GM19438 (cell line): ENCODE data around the gene ETS1.

ENCODE experiments used
- ATAC-seq: cut with Tn5 transposase; IDR thresholded peaks from one replicate; pipeline ENCODE4 v1.9.1; 2021; ENCODE audit warnings: low read depth; ENCODE audit not compliant: unreplicated experiment

Gene ETS1

GRCh38 chr11:128548649-128549255 lies 38.6 kb downstream of the ETS1 start:
- no peak for ATAC-seq

DNA sequence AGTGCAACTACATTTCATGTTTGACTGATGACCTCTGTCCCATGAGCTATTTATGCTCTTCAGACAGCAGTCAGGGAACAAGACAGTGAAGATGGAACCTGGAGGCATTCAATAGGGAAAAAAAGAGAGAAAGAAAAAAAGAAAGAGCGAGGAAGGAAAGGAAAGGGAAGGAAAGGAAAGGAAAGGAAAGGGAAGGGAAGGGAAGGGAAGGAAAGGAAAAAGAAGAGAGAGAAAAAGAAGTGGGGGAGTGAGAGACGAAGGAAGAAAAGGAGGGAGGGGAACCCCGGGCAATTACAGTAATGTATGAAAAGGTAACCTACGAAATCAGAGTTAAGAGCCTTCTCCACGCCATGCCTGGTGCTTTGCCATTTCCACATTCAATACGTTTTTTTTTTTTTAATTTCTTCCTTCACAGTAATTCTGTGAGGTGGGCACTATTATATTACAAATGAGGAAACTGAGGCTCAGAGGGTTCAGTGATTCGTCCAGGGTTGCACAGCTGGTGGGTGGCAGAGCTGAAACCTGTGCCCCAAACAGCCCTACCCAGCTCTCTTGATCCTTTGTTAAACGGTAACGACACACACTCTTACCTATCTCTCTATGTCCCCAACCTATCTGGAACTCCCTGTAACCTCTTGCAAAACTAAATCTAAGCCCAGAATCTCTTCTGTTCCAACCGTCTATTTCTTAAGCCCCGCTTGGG lies 39.3 kb downstream of the ETS1 start:
- ATAC-seq, result no peak

DNA sequence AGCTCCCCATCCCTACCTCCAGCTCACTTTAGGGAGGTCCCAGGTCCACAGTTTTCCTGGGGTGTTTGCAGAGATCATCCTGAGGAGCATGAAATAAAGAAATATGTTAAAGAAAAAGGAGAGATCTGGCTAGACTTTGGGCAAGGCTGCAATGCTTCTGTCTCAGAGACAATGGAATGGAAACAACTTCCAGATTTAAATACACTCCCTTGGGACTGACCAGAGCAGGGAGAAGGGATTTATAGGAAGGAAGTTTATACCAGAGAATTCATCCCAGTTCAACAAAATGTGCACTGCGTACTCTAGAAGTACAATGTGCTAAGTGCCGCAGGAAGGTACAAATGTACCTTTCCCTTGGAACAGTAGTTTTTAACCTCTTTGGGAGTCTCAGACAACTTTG lies 40.4 kb downstream of the ETS1 start:
- ATAC-seq, result no peak

GRCh38 chr11:128544471-128545051 lies 42.8 kb downstream of the ETS1 start:
- ATAC-seq, result no peak

DNA sequence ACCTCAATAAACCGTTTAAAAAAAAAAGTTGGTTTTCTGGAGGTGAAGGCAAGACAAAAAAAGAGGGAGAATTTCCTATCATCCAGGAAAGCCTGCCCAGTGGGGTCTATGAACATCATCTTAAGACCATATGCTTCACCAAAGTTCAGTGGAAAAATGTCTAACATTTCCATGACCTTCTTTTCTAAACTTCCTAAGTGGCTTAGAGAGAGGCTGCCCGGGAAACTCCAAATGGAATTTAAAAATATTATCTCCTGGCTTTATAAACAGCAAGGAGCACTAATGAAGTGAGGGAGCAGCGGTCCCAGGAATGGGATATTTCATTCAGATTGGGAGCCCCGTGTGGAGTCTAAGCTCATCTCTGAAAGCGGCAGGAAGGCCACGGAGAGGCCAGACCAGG lies 46.9 kb downstream of the ETS1 start:
- ATAC-seq, result no peak

DNA sequence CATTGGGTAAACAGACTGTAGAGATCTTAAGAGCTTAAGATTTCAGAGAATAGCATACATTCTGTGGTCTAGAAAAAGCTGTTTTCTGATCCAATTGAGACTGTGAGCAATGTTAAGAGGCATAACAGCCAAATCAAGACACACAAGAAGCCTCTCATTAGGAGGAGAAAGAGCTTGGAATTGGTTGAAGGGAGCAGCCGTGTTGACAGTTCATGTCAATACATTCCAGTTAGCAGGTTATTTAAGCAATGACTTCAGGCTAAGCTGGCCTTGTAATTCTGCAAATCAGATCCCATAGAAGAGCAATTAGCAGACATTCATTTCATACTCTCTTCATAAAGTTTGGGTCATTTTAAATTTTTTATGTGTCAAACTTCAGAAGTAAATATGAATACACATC lies 50.9 kb downstream of the ETS1 start:
- no peak for ATAC-seq

GRCh38 chr11:128535468-128536457 lies 51.6 kb downstream of the ETS1 start:
- ATAC-seq, result no peak

GRCh38 chr11:128533472-128533871 lies 53.9 kb downstream of the ETS1 start:
- ATAC-seq, result no peak

GRCh38 chr11:128532572-128533091 lies 54.7 kb downstream of the ETS1 start:
- ATAC-seq, result no peak

- no peak for ATAC-seq
Observed at GRCh38 chr11:128532016-128532571, 55.3 kb downstream of the ETS1 start.

DNA sequence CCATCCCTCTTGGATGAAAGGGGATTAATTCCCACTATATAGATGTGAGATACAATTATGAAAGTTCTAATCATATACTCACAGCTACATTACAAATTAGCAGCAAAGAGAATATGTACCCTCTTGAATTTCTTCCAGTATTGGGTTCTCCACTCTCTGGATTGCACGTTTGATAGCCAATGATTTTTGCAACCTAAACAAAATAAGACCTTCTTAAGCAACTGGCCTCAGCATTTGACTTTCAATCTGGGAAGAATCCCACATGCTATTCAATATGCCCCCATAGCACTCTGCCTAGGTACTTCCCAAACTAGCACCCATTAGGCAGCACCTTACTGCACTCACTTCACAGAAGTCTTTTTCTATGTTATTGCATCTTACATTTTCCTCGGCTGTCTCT lies 55.8 kb downstream of the ETS1 start:
- no peak for ATAC-seq

- no peak for ATAC-seq
Observed at GRCh38 chr11:128530118-128531074, 57.0 kb downstream of the ETS1 start.

GRCh38 chr11:128528294-128528693 lies 59.1 kb downstream of the ETS1 start:
- ATAC-seq, result no peak

DNA sequence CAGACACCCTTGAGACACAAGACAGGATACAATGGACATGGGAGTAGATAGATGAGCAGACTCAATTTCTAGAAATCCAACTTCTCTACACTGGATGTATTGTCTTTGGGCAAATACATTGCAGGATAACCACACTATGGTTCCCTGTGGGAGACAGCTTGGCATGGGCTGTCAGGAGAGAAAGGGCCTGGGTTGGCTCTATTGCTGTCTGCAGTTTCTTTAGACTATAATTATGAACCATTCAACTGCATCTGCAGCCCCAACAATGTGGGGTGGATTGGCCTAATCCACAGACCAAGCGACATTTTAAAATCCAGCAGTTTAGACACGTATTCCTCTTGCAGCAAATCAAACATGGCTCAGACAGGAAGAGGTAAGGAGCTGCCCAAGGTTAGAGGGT lies 60.3 kb downstream of the ETS1 start:
- no peak for ATAC-seq

- no peak for ATAC-seq
Observed at GRCh38 chr11:128525411-128526243, 61.7 kb downstream of the ETS1 start.

DNA sequence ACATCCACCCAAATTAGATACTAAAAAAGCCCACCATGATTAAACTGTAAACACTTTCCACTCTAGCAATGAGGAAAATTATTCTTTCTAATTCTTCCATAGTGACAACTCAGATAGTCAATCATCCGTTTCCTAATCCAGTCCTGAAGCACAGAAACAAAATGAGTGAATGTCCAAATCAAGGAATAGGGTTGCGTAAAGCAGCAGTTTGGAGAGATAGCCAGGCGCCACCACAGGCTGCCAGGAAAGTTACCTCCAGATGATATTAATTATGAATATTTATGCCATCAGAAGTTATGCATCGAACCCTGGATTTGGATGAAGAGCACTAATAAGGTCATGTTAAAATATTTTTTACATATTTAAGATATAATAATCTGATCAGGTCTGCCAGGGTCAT lies 63.2 kb downstream of the ETS1 start:
- no peak for ATAC-seq

GRCh38 chr11:128523641-128524040 lies 63.7 kb downstream of the ETS1 start:
- ATAC-seq, result no peak

DNA sequence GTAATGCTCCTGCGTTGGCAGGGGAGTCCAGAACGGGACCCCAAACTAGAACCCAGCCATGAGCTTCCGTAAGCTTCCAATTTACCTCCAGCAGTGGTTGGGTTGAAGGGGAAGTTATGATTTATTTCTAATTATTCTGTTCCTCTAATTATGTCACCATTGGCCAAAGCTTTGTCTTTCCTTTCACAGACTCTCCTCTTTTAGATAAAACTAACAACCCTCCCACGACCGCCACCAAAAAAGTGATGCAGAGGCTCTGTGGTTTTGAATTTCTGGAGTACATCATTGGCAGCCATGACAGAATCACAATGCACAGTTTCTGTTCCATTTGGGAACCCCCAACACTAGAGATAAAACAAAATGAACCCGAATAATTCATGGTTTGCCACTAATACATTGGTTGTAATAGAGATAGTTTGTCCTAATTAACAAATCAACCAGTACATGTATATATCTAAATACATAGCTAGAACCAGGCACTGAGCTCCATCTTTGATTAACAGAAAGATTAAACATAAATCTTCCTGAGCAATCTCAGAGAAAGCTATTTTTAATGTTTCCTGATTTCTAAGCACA lies 64.3 kb downstream of the ETS1 start:
- peak; percentile 1 for ATAC-seq
